DLD1 (cell line): Measurements from ENCODE around the gene C3orf22.
"Not testable (repeated sequence)": the region's sequence is repeated elsewhere in the genome, so short reads cannot be mapped to it uniquely, and the experiment has no call there.

Source experiments
- in situ Hi-C: cut with HindIII; loops from 2 replicates; pipeline ENCODE4 v1.10.0; 2017; ENCODE audit warnings: low sequenced_read_pairs

C3orf22 gene, protein sequence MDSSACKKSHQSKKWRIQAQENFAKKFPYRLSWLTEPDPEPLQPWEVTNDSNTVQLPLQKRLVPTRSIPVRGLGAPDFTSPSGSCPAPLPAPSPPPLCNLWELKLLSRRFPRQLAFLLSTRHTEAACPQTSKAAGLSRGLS

DNA sequence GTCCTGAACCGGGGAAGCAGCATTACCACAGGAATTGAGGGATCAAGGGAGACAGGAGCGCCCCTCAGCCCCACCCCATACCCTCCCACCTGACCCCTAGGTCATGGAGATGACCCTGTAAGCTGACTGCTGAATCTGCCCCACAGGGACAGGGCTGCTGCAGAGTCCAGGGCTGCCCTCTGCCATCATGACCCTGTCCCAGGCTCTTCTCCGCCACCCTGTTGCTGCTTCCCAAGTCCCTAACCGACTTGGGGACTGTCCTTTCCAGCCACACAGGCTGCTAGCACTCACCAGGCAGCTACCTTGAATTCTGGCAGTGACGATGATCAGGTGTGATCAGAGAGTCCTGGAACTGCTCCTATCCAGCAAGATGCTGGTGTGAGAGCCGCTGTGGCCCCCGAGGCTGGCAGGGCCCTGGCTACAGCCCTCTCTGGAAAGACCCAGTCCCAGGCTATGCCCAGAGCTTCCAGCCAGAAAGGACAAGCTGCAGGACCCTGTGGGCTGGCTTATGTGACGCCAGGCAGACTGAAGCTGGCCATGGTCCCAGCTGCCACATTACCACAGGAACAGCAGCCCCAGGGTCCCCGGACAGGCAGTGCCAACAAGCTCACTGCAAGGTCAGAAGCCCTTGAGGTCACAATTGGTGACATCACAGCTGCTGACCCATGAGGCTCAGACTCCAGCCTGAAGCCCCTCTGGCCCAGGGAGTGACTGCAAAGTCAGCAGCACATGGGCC is at the start of gene C3orf22:
Gene C3orf22 (minus strand): TSS at position 597 of the 736 bp plus-strand sequence. CDS start 5,542 bp downstream, outside the sequence.
- in situ Hi-C loops: no loop called here

DNA sequence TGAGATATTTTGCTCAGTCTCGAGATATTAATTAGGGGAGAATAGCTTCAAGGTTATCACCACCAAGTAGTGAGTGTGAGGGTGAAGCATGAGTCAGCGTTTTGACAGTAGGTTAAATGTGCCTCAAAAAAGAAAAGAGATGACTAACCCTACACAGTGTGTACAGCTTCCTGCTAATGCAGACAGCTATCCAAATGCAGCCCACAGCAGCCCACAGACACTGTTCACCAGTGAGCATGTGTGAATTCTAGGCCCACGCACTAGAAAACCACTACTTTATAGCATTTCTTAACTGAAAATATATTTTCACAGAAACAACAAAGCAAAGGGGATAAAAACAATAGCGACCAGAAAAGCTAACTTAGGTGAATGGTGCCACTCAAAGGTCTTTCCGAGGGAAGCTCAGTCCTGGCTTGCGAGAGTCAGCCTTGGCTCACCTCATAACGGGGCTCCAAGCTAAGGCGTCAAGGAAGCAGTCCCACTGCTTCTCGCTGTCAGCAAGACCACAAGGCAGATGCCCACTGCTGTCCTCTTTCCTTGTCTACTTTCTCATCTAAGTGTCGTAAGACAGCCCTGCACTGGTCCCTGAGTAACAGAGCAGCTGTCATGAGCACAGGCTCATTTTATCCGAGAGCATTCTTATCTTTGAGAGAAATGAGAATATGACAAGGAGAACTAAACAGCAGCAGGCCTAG is 48.6 kb upstream of the C3orf22 start:
- in situ Hi-C loops: no loop called here

DNA sequence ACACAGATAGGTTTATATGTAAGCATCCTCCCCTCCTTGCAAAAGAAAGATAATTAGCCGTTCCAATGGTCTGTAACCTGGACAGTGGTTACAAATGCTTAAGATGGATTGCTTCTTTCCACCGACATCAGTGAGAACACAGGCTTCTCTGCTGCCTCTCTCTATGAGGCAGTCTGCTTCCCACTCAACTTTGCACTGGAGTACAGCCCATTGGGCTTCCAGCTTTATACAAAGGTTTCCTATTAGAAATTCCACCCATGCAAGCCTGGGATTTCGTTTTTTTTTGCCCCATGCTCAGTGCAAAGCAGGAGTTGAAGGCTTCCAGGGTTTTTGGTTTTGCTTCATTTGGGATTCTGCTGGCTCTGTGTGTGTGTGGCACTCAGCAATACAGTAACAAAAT is 47.3 kb upstream of the C3orf22 start:
- in situ Hi-C loops: no loop called here

DNA sequence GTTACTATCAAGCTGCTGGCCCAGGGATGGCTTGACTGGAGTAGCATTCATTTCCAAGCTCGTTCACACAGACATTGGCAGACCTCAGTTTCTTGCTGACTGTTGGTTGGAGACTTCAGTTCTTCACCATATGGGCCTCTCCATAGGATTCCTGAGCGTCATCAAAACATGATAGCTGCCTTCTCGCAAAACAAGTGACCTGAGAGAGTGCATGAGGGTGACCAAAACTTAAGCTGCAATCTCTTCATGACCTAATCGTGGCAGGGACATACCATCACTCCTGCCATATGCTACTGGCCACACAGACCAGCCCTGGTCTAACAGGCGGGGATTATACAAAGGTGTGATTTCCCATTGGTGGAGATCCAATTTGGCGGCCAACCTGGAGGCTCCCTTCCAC is 46.0 kb upstream of the C3orf22 start:
- in situ Hi-C loops: no loop called here

DNA sequence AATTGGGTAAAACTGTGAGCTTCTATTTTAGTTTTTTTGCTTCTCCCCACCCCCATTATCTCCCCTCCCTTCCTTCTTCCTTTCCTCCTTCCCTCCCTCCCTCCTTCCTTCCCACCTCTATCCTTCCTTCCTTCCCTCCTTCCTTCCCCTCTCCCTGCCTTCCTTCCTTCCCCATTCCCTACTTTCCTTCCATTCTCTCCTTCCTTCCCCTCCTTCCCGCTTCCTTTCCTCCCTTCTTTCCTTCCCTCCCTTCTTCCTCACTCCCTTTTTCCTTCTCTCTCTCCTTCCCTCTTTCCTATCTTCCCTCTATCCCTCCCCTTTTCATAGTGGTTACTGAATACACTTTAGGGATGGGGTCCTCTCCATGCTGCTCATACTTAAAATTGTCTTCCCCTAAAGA is 40.4 kb upstream of the C3orf22 start:
- in situ Hi-C loops: no loop called here

DNA sequence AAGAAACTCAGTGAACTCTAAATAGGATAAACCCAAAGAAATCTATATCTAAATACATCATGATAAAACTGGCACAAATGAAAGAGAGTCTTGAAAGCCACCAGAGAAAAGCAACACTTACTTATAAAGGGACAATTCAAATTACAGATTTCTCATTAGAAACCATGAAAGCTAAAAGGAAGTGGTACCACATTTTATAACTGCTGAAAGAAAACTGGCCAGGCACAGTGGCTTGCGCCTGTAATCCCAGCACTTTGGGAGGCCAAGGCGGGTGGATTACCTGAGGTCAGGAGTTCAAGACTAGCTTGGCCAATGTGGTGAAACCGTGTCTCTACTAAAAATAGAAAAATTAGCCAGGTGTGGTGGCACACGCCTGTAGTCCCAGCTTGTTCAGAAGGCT is 36.7 kb upstream of the C3orf22 start:
- in situ Hi-C loops: not testable (repeated sequence)

DNA sequence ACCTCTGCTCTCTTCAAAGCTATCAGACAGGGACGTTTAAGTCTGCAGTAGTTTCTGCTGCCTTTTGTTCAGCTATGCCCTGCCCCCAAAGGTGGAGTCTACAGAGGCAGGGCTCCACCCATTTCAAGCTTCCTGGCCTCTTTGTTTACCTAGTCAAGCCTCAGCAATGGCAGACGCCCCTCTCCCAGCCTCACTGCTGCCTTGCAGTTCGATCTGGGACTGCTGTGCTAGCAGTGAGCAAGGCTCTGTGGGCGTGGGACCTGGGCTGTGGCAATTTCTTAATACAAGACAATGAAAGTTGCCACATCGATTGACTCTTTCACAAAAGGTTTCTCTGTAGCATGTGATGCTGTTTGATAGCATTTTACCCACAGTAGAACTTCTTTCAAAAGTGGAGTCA is 32.8 kb upstream of the C3orf22 start:
- in situ Hi-C loops: not testable (repeated sequence)

DNA sequence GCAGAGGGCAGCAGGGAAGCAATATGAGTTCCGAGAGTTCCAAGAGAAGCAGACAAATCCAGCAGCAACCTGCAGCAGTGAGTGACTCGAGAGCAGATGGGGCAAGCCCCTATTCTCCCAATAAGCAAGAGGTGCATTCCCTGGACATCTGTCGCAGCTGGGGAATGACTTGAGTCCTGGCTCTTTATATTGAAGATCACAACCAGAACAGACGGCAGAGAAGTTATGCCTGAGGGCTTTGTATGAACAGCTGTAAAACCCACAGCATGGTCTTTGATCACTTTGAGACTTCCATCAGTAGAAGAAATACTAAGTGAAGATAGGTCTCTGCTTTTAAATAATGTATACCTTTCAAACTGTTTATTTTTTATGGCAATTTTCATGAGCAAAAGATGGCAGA is 23.6 kb upstream of the C3orf22 start:
- in situ Hi-C loops: no loop called here

DNA sequence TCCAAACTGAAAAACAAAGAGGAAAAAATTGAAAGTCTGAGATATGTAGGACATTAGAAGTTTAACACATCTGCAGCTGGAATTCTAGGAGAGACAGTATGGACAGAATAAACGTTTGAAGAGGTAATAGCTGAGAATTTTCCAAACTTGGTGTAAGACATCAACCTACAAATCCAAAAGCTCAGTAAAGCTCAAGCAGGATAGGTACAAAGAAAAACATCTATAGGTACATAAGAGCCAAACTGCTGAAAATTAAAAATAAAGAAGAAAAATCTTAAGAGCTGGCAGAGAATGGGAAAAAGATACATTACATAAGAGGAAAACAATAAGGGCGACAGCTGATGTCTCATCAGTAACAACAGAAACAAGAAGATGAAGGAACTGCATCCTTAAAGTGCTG is 22.8 kb upstream of the C3orf22 start:
- in situ Hi-C loops: no loop called here

DNA sequence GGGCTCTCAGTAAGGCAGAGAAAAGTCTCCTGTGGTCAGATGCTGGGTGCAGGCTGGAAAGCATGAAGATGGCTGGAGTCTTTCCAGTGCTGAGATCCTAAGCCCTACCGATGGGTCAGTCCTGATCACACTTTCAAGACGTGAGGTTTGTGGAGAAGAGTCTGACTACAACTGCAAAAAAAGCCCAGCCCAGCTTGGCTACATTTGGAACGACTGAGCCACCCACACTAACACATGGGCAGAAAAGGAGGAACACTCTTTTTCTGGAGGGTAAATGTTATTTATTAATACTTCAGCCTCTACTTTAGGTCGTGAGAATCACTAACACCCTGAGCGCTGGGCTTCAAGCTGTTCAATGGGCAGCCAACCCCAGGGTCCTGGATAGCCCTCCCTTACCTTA is 22.0 kb upstream of the C3orf22 start:
- in situ Hi-C loops: no loop called here

DNA sequence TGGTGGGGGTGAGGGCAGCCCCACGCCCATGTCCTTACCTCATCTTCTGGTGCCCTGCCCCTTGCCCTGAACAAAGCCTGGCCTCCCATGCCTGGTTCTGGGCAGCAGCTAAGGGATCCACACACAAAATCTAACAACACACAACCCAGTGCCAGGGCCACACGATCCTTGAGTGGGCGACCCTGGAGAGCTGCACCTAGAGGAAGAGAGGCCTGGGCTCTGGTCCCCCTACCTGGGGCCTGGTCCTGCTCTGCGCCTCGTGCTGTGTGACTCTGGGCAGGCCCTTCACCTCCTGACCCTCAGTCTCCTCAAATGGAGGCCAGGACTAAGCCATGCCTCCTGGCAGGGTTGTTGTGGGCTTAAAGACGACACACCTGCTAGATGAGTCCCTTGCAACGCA is 20.0 kb upstream of the C3orf22 start:
- in situ Hi-C loops: no loop called here

DNA sequence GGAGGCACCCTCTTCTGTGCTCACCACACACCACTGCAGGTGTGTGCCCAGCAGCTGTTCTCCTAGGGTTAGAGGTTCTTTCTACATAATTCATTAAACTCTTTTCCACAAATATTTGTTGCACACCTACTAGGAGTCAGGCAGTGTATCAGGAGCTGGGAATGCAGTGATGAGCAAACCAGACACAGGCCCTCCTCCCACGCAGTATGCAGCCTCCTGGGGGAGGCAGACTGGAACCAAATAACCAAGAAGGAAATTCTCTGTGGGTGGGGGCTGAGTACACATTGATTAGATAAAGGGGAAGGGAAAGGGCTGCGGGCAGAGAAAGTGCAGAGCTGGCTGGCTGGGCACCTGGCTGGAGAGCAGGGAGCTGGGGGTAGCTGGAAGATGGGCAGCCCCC is 18.5 kb upstream of the C3orf22 start:
- in situ Hi-C loops: no loop called here

DNA sequence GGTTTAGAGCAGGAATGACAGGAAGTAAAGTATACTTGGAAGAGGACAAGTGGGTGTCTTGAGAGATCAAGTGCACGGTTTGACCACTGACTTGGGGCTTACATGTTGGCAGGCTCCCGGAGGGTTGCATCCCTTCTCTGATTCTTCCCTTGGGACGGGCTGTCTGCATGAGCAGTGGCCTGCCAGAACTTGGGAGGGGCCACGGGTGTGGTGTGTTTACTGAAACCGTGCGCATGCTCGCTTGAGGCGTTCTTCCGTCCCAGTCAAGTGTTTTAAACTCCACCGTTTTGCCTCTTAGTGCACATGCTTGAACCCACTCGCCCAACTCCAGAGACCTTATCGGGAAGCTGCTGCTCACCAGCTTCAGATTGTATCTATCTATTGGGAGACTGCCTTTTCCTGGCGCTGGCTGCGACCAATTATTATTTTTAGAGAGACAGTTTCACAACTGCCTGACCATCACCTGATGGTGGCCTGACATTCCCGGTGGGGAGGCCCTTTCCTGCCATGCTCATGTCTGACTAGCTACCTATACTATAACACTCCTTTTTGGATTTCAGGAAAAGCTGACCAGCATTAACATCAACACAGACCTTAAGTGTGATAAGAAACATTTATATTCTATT is 14.9 kb upstream of the C3orf22 start:
- in situ Hi-C loops: no loop called here

DNA sequence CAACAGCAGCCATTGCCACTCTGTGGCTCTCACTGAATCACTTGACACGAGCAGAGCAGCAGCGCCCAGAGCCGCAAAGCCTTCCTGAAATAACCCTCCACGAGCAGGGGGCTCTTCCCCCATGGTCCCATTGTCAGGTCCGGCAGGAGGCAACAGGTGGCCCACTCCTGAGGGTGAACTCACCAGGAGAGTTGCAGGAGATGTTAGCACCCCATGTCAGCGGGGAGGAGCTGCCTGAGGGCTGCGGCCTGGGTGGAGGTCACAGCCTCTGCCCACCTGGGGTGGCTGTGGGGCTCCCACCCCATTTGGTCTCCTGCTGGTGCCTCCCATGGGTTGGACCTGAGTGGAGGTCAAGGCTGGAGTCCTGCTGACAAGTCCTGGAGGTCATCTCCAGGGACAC is 12.3 kb upstream of the C3orf22 start:
- in situ Hi-C loops: no loop called here

DNA sequence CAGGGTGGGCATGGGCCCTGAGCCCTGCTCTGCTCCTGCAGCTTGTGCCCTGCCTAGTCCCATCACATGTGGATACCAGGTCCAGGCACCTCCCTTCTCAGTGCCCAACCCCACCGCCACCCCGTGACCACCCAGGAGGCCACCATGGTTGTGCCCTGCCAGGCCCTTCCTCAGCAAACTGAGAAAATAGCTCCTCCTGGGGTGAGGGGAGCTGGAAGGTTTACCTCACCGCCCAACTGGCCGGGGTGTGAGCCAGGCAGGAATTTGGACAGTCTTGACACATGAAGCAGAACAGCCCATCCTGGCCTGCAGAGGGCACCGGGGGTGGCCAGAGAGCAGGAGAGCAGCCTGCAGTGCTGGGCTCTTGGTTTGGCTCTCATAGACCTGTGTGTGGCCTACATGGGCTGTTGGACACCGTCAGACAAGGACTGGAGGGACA is 11.4 kb upstream of the C3orf22 start:
- in situ Hi-C loops: no loop called here

DNA sequence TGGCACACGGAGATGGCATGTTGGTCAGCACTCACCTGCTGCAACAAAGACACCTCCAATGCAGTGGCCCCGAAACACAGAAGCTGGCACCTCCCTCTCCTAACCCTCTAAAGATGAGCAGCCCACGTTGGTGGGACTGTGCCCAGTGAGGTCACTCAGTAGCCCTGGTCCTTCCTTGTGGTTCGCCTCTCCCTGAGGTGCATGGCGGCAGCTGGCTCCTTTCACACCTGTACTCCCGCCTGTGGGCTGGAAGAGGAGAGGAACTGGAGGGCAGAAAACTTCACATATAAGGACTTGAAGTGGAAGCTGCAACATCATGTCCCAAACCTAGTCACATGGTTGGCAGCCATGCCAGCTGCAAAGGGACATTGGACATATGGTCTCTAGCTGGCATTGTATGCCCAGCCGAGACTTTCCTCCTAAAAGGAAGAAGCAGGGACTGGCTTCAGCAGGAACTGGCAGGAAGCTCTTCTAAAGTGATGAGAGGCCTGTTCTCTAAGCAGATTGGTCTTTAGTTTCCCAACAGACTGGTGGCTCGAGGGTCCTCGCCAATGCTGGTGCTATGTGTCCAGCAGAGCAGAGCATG is 10.8 kb upstream of the C3orf22 start:
- in situ Hi-C loops: no loop called here

DNA sequence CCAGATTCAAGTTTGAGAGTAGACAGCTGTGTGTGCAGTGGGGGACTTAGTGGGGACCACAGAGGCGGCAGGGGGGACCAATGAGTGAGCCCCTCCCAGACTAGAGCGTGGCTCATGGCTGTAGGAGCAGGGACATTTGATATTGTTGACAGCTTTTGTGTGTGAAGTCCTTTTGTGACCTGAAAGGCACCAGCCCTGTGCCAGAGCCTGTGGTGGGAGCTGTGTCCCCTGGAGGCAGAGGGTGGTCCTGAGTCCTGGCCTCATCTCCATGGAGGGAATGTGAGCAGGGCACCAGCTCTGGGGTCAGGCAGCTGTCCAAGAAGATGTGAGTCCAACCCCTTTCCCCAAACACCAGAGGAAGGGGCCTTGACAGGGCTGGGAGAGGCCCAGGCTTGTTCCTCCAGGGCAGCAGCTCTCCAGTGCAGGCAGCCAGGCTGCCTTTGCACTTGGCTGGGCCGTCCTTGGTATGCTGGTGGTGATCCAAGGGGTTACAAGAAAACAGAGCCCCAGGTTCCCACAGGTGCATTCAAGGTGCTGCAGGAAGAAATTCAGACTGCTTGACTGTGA is 10.1 kb upstream of the C3orf22 start:
- in situ Hi-C loops: no loop called here

DNA sequence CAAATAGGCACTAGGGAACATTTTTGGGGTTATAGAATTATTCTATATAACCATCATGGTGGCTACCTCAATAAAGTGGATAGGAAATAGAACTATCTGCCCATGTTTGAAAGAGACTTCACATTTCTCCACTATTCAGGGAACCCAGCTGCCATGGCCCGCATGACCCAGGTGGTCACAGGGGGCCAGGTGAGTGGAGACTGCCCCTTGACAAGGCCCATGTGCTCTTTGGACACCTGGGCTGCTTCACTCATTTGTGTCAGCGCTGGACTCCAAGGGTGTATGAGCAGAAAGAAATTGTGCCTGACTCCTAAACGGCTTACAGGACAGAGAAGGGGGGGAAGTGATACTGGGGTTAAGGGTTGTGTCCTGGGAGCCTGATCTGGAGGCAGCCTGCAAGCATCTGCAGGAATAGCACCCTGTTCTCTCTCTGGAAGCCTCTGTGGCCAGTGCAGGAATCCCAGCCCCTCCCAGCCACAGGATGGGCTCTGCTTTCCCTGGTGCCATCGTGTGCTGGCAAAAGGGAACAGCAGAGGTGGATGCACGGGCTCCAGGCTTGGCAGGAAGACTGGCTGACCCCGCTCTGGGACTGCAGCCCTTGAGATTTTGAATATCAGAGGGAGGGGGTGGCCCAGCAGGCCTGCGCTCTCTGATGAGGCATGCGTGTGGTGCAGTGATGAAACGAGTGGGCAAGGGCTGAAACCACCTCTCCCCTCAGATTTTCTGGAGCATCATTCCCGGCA is 9.1 kb upstream of the C3orf22 start:
- in situ Hi-C loops: no loop called here

DNA sequence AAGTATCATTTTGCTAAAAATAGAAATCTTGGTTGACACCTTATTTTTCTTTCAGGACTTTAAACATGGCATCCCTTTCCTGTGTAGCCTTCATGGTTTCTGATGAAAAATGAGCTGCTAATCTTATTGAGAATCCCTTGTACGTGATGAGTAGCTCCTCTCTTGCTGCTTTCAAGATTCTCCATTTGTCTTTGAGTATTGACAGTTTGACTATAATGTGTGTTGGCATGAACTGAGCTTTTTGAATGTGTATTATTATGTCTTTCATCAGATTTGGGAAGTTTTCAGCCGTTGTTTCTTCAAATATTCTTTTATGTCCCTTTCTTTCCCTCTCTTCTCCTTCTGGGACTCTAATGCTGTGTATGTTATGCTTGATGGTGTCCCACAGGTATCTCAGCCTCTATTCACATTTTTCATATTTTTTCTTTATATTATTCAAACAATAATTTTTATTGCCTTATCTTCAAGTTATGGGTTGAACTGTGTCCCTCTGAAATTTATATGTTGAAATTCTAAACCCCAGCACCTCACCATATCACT is 4.1 kb upstream of the C3orf22 start:
- in situ Hi-C loops: no loop called here

DNA sequence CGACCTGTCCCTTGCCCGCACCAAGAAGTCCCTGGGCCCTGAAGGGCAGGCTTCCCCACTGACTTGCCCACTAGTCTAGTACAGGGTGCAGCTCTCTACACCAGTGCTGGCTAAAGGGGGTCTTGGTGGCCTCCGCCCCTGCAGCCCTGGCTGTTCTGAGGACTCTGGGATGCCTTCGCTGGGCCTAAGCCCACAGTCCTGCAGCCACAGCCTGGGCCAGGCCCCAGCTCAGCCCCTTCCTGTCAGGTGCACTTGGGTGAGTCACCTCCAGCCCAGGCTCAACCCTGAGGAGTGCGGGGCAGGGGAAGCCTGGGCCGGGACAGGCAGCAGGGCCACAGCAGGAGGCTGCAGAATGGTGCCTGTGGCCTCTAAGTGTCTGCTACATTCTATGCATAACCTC is 971 bp downstream of the C3orf22 start:
- in situ Hi-C loops: no loop called here
